ENCODE measurements around the gene OR2H2.

DNA sequence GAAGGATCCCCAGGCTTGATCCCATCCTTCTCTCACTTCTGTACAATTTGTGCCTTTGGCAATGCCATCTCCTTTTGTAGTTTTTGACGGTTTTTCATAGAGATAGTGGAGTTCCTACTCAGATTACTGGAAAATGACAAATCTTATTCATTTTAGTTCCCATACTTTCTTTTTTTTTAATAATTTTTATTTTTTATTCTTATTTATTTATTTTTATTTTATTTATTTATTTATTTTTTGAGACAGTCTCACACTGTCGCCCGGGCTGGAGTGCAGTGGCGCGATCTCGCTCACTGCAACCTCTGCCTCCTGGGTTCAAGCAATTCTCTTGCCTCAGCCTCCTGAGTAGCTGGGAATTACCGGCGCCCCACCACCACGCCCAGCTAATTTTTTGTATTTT lies 52.3 kb downstream of the OR2H2 start:
- TF ChIP-seq, protein P1, sequence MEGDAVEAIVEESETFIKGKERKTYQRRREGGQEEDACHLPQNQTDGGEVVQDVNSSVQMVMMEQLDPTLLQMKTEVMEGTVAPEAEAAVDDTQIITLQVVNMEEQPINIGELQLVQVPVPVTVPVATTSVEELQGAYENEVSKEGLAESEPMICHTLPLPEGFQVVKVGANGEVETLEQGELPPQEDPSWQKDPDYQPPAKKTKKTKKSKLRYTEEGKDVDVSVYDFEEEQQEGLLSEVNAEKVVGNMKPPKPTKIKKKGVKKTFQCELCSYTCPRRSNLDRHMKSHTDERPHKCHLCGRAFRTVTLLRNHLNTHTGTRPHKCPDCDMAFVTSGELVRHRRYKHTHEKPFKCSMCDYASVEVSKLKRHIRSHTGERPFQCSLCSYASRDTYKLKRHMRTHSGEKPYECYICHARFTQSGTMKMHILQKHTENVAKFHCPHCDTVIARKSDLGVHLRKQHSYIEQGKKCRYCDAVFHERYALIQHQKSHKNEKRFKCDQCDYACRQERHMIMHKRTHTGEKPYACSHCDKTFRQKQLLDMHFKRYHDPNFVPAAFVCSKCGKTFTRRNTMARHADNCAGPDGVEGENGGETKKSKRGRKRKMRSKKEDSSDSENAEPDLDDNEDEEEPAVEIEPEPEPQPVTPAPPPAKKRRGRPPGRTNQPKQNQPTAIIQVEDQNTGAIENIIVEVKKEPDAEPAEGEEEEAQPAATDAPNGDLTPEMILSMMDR (conservative IDR thresholded peaks at IDR 0.05; ENCODE audit: low read depth, low read length) = no peak
- no peak for TF ChIP-seq EZH2phosphoT487 (IDR thresholded peaks at IDR 0.05; ENCODE audit: borderline replicate concordance, low read length)
